ENCODE results near the gene NUP98.

Gene NUP98

GRCh38 chr11:3626250-3626960 lies 170.9 kb downstream of the NUP98 start:
- Mint-ChIP-seq H3K27me3 (ENCODE audit: low read depth) (peaks cover 4% of the 10 kb centered on the region), H3K27ac (no peak overlapping the region), H3K36me3 (ENCODE audit: low read depth) (no peaks in the 10 kb centered on the region), H3K9me3 (no peaks in the 10 kb centered on the region), H3K4me3 (no peak overlapping the region), H3K4me1 (no peaks in the 10 kb centered on the region)
- no peak for TF ChIP-seq CTCF (IDR thresholded peaks at IDR 0.05; ENCODE audit: unreplicated experiment in 3 of 3)

All from nephron (organoid).